RWPE2 (cell line): ENCODE data around the gene UBXN6.

Source experiments
- ATAC-seq: fragments of 200-7000 bp; cut with Tn5 transposase; 3 replicates; pipeline ENCODE4 v1.9.1; 2021; ENCODE audit warnings: low read depth
- DNase-seq: peaks from one replicate; pipeline ENCODE4 v3.0.0-alpha.2; 2020; ENCODE audit warnings: low spot score
- H3K27ac ChIP-seq: fragments of 450-650 bp; 2 replicates; pipeline ENCODE4 v1.5.1; 2017; ENCODE audit warnings: mild to moderate bottlenecking; ENCODE audit not compliant: poor library complexity, severe bottlenecking
- H3K27me3 ChIP-seq: fragments of 250-450 bp; sonication (Bioruptor Pico); 2 replicates; pipeline ENCODE4 v1.5.1; 2021; ENCODE audit warnings: mild to moderate bottlenecking, moderate library complexity; ENCODE audit not compliant: insufficient read depth, poor library complexity, severe bottlenecking
- H3K36me3 ChIP-seq: fragments of 250-450 bp; sonication (Bioruptor Pico); 2 replicates; pipeline ENCODE4 v1.5.1; 2020; ENCODE audit warnings: low read depth, mild to moderate bottlenecking, moderate library complexity
- H3K4me1 ChIP-seq: fragments of 250-450 bp; sonication (Bioruptor Pico); 2 replicates; pipeline ENCODE4 v1.5.1; 2021; ENCODE audit warnings: mild to moderate bottlenecking, moderate library complexity; ENCODE audit not compliant: insufficient read depth, poor library complexity, severe bottlenecking
- H3K4me3 ChIP-seq: fragments of 250-450 bp; sonication (Bioruptor Pico); 2 replicates; pipeline ENCODE4 v1.5.1; 2021; ENCODE audit warnings: mild to moderate bottlenecking, moderate library complexity; ENCODE audit not compliant: severe bottlenecking
- H3K9me3 ChIP-seq: fragments of 250-450 bp; sonication (Bioruptor Pico); 2 replicates; pipeline ENCODE4 v1.5.1; 2021; ENCODE audit warnings: mild to moderate bottlenecking, moderate library complexity; ENCODE audit not compliant: severe bottlenecking
- CTCF ChIP-seq: fragments of 450-650 bp; IDR thresholded peaks from one replicate; pipeline ENCODE4 v1.5.1; 2017; ENCODE audit warnings: mild to moderate bottlenecking, moderate library complexity; ENCODE audit not compliant: poor library complexity, severe bottlenecking

Gene UBXN6

GRCh38 chr19:4472174-4472974 lies 14.8 kb upstream of the UBXN6 start, which contains the start of gene HDGFL2:
HDGFL2 (plus strand) TSS chr19:4472297; CDS start chr19:4472351, 54 bp downstream.
- Histone ChIP-seq H3K27me3 (no peaks in the 10 kb centered on the region), H3K36me3 (peaks cover 5% of the 10 kb centered on the region; the same call in 1 of the 2 replicates), H3K9me3 (no peaks in the 10 kb centered on the region), H3K4me1 (no peaks in the 10 kb centered on the region), H3K4me3 (peak within 1 kb of the TSS; percentile 43), H3K27ac (peak within 1 kb of the TSS; percentile 74)
- no peak for DNase-seq
- TF ChIP-seq CTCF = no peak
- no peak for ATAC-seq

- H3K36me3 ChIP-seq = peaks cover 5% of the 10 kb centered on the region; the same call in 1 of the 2 replicates
- no peaks in the 10 kb centered on the region for H3K9me3 ChIP-seq
- DNase-seq (peak; percentile 98), ATAC-seq (peak; percentile 87)
- no peaks in the 10 kb centered on the region for H3K4me1 ChIP-seq
- TF ChIP-seq CTCF = no peak
- H3K27ac ChIP-seq = peak overlapping the region; percentile 74
- no peaks in the 10 kb centered on the region for H3K27me3 ChIP-seq
- H3K4me3 ChIP-seq = peak overlapping the region; percentile 43
These were observed 14.0 kb upstream of the UBXN6 start for GRCh38 chr19:4471403-4472173.

GRCh38 chr19:4467835-4468234 lies 10.2 kb upstream of the UBXN6 start:
- no peak overlapping the region for H3K4me3 ChIP-seq
- H3K4me1 ChIP-seq = no peaks in the 10 kb centered on the region
- H3K27me3 ChIP-seq = no peaks in the 10 kb centered on the region
- H3K9me3 ChIP-seq = no peaks in the 10 kb centered on the region
- H3K27ac ChIP-seq = no peak overlapping the region
- no peak for TF ChIP-seq CTCF
- no peak for DNase-seq
- no peaks in the 10 kb centered on the region for H3K36me3 ChIP-seq
- no peak for ATAC-seq

- Histone ChIP-seq H3K27ac (no peak overlapping the region), H3K4me3 (no peak overlapping the region), H3K27me3 (no peaks in the 10 kb centered on the region), H3K36me3 (no peaks in the 10 kb centered on the region), H3K9me3 (no peaks in the 10 kb centered on the region), H3K4me1 (no peaks in the 10 kb centered on the region)
- no peak for ATAC-seq
- no peak for TF ChIP-seq CTCF
- DNase-seq = no peak
These were observed 7.4 kb upstream of the UBXN6 start for GRCh38 chr19:4464815-4465581.
